GM08714 (cell line): ENCODE results near the gene TMEM235.
A peak's percentile ranks its signal among the peaks of the same experiment; 100 is the strongest.

Source experiments
- H3K4me3 ChIP-seq: fragments of 200-500 bp; sonication (Bioruptor generic); 2 replicates; pipeline ENCODE4 v1.5.1; 2014; ENCODE audit warnings: mild to moderate bottlenecking, low read length, inconsistent platforms
- ZNF274 ChIP-seq: IDR thresholded peaks from 2 replicates; pipeline ENCODE4 v1.6.1; 2012; ENCODE audit warnings: mild to moderate bottlenecking, low read depth, low read length

Gene TMEM235

DNA sequence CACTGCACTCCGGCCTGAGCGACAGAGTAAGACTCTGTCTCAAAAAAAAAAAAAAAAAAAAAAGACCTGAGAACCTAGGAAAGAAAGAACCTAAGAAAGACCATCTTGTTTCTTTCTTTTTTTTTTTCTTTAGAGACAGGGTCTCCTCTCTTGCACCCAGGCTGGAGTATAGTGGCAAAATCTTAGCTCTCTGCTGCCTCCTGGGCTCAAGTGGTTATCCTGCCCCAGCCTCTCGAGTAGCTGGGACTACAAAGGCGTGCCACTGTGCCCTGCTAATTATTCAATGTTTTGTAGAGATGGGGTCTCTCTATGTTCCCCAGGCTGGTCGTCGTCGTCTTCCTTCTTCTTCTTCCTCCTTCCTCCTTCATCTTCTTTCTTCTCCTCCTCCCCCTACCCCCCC is 25.1 kb upstream of the TMEM235 start:
- TF ChIP-seq ZNF274 = no peak
- no peak overlapping the region for H3K4me3 ChIP-seq

DNA sequence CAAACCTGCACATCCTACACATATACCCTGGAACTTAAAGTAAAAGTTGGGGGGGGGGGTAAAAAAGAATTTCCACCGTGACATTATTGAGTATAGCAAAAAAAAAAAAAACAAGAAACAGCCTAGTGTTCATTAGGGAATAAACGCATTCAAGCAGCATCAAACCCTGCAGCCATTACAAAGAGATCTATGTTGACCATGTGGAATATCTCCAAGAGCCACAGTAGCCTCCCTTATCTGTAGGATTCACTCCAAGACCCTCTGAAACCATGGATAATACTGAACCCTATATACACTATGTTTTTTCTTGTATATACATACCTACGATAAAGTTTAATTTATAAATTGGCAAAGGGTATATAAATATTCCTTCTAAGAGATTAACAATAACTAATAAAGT is 22.9 kb upstream of the TMEM235 start:
- no peak for TF ChIP-seq ZNF274
- no peak overlapping the region for H3K4me3 ChIP-seq

DNA sequence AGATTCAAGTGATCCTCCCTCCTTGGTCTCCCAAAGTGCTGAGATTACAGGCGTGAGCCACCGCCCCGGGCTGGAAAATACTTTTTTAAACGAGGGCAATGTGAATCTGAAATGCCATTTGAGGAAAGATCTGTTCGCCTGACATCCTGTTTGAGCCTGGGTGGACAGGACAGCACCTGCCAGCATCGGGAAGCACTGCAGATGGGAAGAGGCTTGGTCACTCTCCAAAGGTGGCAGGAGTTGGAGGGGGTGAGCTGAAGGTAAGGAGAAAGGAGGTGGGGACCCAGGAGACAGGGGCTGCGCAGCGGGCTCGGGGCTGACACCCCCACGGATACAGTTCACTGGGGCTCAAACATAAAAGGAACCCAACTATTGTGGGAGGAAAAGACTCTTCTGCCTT is 21.3 kb upstream of the TMEM235 start:
- no peak for TF ChIP-seq ZNF274
- H3K4me3 ChIP-seq = no peak overlapping the region

DNA sequence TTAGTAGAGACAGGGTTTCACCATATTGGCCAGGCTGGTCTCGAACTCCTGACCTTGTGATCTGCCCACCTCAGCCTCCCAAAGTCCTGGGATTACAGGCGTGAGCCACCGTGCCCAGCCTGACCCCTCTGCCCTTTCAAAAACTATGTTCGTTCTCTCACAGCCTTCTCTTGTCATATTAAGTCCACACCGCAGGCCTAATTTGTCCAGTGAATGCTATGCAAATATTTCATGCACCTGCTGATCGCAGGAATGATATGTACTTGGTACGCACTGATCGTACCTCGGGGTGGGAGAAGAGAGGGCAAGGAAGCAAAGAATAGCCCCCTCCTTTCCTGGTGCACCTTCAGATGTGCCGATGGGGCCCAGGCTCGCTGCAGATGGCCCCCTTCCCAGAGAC is 20.4 kb upstream of the TMEM235 start:
- TF ChIP-seq ZNF274 = no peak
- no peak overlapping the region for H3K4me3 ChIP-seq

- TF ChIP-seq ZNF274 = no peak
- peak within 1 kb of the TSS; percentile 88 for H3K4me3 ChIP-seq
Measured at GRCh38 chr17:78214016-78214705, 17.3 kb upstream of the TMEM235 start, which contains the start of gene BIRC5. BIRC5 (plus strand) TSS chr17:78214253; CDS start chr17:78214317, 64 bp downstream.

- peak overlapping the region; percentile 88 for H3K4me3 ChIP-seq
- no peak for TF ChIP-seq ZNF274
Measured at GRCh38 chr17:78214706-78215061, 16.7 kb upstream of the TMEM235 start.

GRCh38 chr17:78219396-78220150 is 11.9 kb upstream of the TMEM235 start:
- TF ChIP-seq ZNF274 = no peak
- H3K4me3 ChIP-seq = no peak overlapping the region

GRCh38 chr17:78223061-78223460 is 8.4 kb upstream of the TMEM235 start:
- no peak for TF ChIP-seq ZNF274
- no peak overlapping the region for H3K4me3 ChIP-seq

GRCh38 chr17:78223765-78224164 is 7.7 kb upstream of the TMEM235 start:
- H3K4me3 ChIP-seq = no peak overlapping the region
- no peak for TF ChIP-seq ZNF274

DNA sequence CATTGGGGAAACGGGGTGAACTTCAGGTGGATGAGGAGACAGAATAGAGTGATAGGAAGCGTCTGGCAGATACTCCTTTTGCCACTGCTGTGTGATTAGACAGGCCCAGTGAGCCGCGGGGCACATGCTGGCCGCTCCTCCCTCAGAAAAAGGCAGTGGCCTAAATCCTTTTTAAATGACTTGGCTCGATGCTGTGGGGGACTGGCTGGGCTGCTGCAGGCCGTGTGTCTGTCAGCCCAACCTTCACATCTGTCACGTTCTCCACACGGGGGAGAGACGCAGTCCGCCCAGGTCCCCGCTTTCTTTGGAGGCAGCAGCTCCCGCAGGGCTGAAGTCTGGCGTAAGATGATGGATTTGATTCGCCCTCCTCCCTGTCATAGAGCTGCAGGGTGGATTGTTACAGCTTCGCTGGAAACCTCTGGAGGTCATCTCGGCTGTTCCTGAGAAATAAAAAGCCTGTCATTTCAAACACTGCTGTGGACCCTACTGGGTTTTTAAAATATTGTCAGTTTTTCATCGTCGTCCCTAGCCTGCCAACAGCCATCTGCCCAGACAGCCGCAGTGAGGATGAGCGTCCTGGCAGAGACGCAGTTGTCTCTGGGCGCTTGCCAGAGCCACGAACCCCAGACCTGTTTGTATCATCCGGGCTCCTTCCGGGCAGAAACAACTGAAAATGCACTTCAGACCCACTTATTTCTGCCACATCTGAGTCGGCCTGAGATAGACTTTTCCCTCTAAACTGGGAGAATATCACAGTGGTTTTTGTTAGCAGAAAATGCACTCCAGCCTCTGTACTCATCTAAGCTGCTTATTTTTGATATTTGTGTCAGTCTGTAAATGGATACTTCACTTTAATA is 7.0 kb upstream of the TMEM235 start:
- H3K4me3 ChIP-seq = no peak overlapping the region
- TF ChIP-seq ZNF274 = no peak

DNA sequence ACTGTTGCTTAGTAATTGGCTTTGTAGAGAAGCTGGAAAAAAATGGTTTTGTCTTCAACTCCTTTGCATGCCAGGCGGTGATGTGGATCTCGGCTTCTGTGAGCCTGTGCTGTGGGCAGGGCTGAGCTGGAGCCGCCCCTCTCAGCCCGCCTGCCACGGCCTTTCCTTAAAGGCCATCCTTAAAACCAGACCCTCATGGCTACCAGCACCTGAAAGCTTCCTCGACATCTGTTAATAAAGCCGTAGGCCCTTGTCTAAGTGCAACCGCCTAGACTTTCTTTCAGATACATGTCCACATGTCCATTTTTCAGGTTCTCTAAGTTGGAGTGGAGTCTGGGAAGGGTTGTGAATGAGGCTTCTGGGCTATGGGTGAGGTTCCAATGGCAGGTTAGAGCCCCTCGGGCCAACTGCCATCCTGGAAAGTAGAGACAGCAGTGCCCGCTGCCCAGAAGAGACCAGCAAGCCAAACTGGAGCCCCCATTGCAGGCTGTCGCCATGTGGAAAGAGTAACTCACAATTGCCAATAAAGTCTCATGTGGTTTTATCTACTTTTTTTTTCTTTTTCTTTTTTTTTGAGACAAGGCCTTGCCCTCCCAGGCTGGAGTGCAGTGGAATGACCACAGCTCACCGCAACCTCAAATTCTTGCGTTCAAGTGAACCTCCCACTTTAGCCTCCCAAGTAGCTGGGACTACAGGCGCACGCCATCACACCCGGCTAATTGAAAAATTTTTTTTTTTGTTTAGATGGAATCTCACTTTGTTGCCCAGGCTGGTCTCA is 6.2 kb upstream of the TMEM235 start:
- no peak for TF ChIP-seq ZNF274
- no peak overlapping the region for H3K4me3 ChIP-seq

GRCh38 chr17:78226055-78226758 is 5.2 kb upstream of the TMEM235 start:
- H3K4me3 ChIP-seq = no peak overlapping the region
- TF ChIP-seq ZNF274 = no peak

GRCh38 chr17:78226759-78227454 is 4.5 kb upstream of the TMEM235 start:
- no peak overlapping the region for H3K4me3 ChIP-seq
- TF ChIP-seq ZNF274 = no peak
